HL-60 (cell line): ENCODE measurements around the gene ASIC3.

Source experiments
- POLR2AphosphoS5 ChIP-seq: IDR thresholded peaks from 2 replicates; pipeline ENCODE4 v1.6.1; 2012; ENCODE audit warnings: low read depth
- TF ChIP-seq, protein P1 (sequence below): IDR thresholded peaks from one replicate; pipeline ENCODE4 v1.5.1; 2011; ENCODE audit warnings: low read length, control low read depth, inconsistent platforms; ENCODE audit not compliant: insufficient read depth
- TF ChIP-seq, protein P2 (sequence below): IDR thresholded peaks from 2 replicates; pipeline ENCODE4 v1.6.1; 2012; ENCODE audit warnings: low read depth; ENCODE audit not compliant: insufficient replicate concordance

DNA sequence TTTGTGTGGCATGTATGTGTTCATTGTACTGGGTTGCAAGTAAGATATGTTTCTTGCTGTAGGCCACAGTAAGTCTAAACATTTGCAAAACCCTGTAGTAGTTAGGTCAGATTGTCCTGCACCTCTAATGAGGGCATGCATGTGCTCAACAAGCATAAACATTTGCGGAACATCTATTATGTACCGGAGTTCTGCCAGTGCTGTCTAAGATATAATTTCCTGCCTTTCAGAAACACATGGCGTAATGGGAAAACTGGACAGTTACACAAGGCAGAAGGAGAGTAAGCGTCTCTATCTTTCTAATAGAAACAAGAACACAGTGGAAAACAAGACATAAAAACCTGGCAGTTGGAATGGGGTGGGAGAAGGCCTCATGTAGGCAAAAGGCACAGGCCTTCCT, 17.3 kb upstream of the ASIC3 start:
- TF ChIP-seq, protein P1, sequence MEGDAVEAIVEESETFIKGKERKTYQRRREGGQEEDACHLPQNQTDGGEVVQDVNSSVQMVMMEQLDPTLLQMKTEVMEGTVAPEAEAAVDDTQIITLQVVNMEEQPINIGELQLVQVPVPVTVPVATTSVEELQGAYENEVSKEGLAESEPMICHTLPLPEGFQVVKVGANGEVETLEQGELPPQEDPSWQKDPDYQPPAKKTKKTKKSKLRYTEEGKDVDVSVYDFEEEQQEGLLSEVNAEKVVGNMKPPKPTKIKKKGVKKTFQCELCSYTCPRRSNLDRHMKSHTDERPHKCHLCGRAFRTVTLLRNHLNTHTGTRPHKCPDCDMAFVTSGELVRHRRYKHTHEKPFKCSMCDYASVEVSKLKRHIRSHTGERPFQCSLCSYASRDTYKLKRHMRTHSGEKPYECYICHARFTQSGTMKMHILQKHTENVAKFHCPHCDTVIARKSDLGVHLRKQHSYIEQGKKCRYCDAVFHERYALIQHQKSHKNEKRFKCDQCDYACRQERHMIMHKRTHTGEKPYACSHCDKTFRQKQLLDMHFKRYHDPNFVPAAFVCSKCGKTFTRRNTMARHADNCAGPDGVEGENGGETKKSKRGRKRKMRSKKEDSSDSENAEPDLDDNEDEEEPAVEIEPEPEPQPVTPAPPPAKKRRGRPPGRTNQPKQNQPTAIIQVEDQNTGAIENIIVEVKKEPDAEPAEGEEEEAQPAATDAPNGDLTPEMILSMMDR: no peak
- TF ChIP-seq, protein P2, sequence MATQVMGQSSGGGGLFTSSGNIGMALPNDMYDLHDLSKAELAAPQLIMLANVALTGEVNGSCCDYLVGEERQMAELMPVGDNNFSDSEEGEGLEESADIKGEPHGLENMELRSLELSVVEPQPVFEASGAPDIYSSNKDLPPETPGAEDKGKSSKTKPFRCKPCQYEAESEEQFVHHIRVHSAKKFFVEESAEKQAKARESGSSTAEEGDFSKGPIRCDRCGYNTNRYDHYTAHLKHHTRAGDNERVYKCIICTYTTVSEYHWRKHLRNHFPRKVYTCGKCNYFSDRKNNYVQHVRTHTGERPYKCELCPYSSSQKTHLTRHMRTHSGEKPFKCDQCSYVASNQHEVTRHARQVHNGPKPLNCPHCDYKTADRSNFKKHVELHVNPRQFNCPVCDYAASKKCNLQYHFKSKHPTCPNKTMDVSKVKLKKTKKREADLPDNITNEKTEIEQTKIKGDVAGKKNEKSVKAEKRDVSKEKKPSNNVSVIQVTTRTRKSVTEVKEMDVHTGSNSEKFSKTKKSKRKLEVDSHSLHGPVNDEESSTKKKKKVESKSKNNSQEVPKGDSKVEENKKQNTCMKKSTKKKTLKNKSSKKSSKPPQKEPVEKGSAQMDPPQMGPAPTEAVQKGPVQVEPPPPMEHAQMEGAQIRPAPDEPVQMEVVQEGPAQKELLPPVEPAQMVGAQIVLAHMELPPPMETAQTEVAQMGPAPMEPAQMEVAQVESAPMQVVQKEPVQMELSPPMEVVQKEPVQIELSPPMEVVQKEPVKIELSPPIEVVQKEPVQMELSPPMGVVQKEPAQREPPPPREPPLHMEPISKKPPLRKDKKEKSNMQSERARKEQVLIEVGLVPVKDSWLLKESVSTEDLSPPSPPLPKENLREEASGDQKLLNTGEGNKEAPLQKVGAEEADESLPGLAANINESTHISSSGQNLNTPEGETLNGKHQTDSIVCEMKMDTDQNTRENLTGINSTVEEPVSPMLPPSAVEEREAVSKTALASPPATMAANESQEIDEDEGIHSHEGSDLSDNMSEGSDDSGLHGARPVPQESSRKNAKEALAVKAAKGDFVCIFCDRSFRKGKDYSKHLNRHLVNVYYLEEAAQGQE: no peak
- TF ChIP-seq POLR2AphosphoS5: no peak
